Kidney (tissue), 14 donors: Measurements from ENCODE around the gene HEY2. TPM values are rescaled to one million over a fixed set of nuclear protein-coding genes. Genes with fewer than 3 reads are reported as not detected.

Experiments used
- DNase-seq, 5 donors: peaks; one replicate each; pipeline ENCODE4 v3.0.0-alpha.2; 2013 to 2020
- FAIRE-seq: peaks from 2 replicates; lab custom pipeline; 2012; peaks lifted over from hg19 to GRCh38; lab: Jason Lieb, UNC
- H3K27ac ChIP-seq, 2 donors: one replicate each; pipeline ENCODE4 v1.7.0; 2013; ENCODE audit warnings: low read depth in 2 of 2, low read length in 2 of 2, inconsistent platforms in 1 of 2
- H3K27me3 ChIP-seq: one replicate; pipeline ENCODE4 v1.7.1; 2013; ENCODE audit warnings: low read length, inconsistent platforms; ENCODE audit not compliant: control insufficient read depth, insufficient read depth
- H3K36me3 ChIP-seq, 3 donors: one replicate each; pipeline versions ENCODE4 v1.7.0 to v1.7.1; 2013; ENCODE audit warnings: low read length in 3 of 3, control low read depth in 1 of 3, inconsistent platforms in 1 of 3; ENCODE audit not compliant: insufficient read depth in 3 of 3, control insufficient read depth in 2 of 3
- H3K4me1 ChIP-seq, 3 donors: one replicate each; pipeline versions ENCODE4 v1.7.0 to v1.7.1; 2013; ENCODE audit warnings: low read length in 3 of 3, inconsistent platforms in 1 of 3, low read depth in 1 of 3; ENCODE audit not compliant: control insufficient read depth in 2 of 3, insufficient read depth in 2 of 3
- H3K4me3 ChIP-seq, 3 donors: one replicate each; pipeline versions ENCODE4 v1.7.0 to v1.8.1; 2013; ENCODE audit warnings: low read length in 3 of 3, control low read depth in 1 of 3, inconsistent platforms in 1 of 3
- H3K9ac ChIP-seq, 3 donors: one replicate each; pipeline versions ENCODE4 v1.7.0 to v1.7.1; 2013; ENCODE audit warnings: low read length in 3 of 3, control low read depth in 1 of 3, inconsistent platforms in 1 of 3
- H3K9me3 ChIP-seq, 3 donors: one replicate each; pipeline versions ENCODE4 v1.7.0 to v1.7.1; 2013; ENCODE audit warnings: low read length in 3 of 3, control low read depth in 1 of 3, inconsistent platforms in 1 of 3; ENCODE audit not compliant: control insufficient read depth in 2 of 3, insufficient read depth in 1 of 3
- intact Hi-C: fragments of 100-400 bp; cut with DNase I; formaldehyde crosslinking; loops from one replicate; pipeline ENCODE4 v1.11.1; 2022
- polyA plus RNA-seq: library from polyadenylated mRNA; stranded (reverse); fragments of 350-450 nt; fragmentation: Illumina TruSeq; extraction: RNeasy Lipid Tissue Mini Kit (QIAGEN cat#74804); gene quantifications from one replicate; pipeline ENCODE4 v1.2.3, GENCODE V29; 2014; ENCODE audit warnings: low read depth, low replicate concordance; ENCODE audit not compliant: insufficient read depth
- total RNA-seq: library from RNA; stranded (reverse); fragmentation: NEBNext Ultra II Directional; extraction: Animal tissue kit (Norgen Biotek cat#: 25700); gene quantifications from one replicate; pipeline ENCODE4 v1.2.1, GENCODE V29; 2021
- TF ChIP-seq, protein P1 (sequence below): IDR thresholded peaks from 3 replicates; pipeline ENCODE4 v1.5.1; 2012; ENCODE audit warnings: mild to moderate bottlenecking, moderate library complexity, borderline replicate concordance; ENCODE audit not compliant: insufficient read depth; ENCODE audit errors: extremely low read depth
- donor health status: control.
- donor health status: control.
- donor health status: control.
- donor health status: control.
- donor health status: control.
- donor health status: DM: yes; HTN: yes; CAD: no.
- donor health status: Normal renal cell carcinoma (clear cell type).

HEY2 gene
- total and polyA plus RNA-seq, 2 donors from 2014 or later: 4.2 to 10.7 TPM

DNA sequence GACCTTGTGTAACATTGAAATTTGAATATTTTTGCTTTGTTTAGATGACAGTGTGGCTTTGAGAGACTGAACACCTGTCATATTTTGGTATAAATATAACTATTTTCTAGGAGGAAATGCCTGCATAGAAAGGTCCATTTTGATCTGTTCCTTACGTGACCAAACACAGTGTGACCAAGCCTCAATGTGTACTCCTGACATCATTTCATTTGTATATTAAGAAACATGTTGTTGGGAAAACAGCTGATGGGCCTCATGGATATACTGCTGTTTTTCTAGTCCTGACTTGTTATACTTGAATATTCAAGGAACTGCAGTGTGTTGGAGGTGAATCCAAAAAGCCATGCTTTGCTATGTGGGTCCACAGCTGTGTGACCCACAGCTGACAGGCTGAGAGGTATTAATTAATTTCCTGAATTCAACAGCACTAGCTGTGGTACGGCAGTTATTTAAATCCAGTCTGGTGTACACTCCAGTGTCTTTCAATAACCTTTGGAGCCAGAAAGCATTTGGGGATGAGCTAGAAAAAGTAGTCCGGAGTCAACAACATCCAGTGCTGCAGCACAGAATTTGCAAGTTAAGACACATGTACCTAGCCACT, 60.2 kb downstream of the HEY2 start:
- no peaks in the 10 kb centered on the region for H3K9me3 ChIP-seq
- peak overlapping the region; percentile 15 to 28 for H3K27ac ChIP-seq
- DNase-seq (peak in 1 of 5 donors; percentile 33), FAIRE-seq (no peak)
- no peaks in the 10 kb centered on the region for H3K27me3 ChIP-seq
- intact Hi-C loops: no loop called here
- H3K4me1 ChIP-seq: peaks cover 2 to 26% (median 13%) of the 10 kb centered on the region in 3 donors
- H3K9ac ChIP-seq: no peak overlapping the region
- H3K4me3 ChIP-seq: no peak overlapping the region
- H3K36me3 ChIP-seq: no peaks in the 10 kb centered on the region
- TF ChIP-seq, protein P1, sequence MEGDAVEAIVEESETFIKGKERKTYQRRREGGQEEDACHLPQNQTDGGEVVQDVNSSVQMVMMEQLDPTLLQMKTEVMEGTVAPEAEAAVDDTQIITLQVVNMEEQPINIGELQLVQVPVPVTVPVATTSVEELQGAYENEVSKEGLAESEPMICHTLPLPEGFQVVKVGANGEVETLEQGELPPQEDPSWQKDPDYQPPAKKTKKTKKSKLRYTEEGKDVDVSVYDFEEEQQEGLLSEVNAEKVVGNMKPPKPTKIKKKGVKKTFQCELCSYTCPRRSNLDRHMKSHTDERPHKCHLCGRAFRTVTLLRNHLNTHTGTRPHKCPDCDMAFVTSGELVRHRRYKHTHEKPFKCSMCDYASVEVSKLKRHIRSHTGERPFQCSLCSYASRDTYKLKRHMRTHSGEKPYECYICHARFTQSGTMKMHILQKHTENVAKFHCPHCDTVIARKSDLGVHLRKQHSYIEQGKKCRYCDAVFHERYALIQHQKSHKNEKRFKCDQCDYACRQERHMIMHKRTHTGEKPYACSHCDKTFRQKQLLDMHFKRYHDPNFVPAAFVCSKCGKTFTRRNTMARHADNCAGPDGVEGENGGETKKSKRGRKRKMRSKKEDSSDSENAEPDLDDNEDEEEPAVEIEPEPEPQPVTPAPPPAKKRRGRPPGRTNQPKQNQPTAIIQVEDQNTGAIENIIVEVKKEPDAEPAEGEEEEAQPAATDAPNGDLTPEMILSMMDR: no peak

DNA sequence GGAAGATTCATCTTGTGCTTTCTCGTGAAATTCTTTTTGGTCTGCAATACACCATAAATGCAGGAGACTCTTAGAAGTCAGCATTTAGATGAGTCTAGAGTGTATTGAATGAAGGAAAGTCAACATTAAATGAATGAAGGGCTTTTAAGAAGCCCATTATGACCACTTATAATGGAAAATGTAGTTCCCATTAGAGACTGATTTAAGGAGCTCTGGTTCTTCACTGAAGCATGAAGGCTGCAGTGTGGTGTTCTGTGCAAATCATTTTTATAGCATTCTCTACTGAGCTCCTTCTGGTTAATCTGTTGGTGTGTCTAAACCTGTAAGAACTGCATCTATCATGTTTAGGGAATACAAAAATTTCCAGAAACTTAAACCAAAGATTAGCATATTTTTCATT, 61.0 kb downstream of the HEY2 start:
- no peak overlapping the region for H3K9ac ChIP-seq
- TF ChIP-seq, protein P1: no peak
- DNase-seq (peak in 3 of 5 donors; percentile 38 to 90 (median 87)), FAIRE-seq (no peak)
- H3K4me3 ChIP-seq: no peak overlapping the region
- peaks cover 2 to 23% (median 13%) of the 10 kb centered on the region in 3 donors for H3K4me1 ChIP-seq
- no peaks in the 10 kb centered on the region for H3K27me3 ChIP-seq
- intact Hi-C loops: no loop called here
- H3K36me3 ChIP-seq: no peaks in the 10 kb centered on the region
- H3K9me3 ChIP-seq: no peaks in the 10 kb centered on the region
- no peak overlapping the region for H3K27ac ChIP-seq

Other genes starting within 250 kb of the HEY2 start
- gene NCOA7, start 41.3 kb downstream of the HEY2 start, total RNA-seq: 135 TPM
- gene NCOA7, start 41.3 kb downstream of the HEY2 start, polyA plus RNA-seq: 21.0 TPM
- 21.4 TPM for gene HINT3, start 207.1 kb downstream of the HEY2 start, total RNA-seq
- gene HINT3, start 207.1 kb downstream of the HEY2 start, polyA plus RNA-seq: 18.9 TPM
- 25.1 TPM for gene TRMT11, start 236.9 kb downstream of the HEY2 start, total RNA-seq
- 10.6 TPM for gene TRMT11, start 236.9 kb downstream of the HEY2 start, polyA plus RNA-seq